ENCODE measurements around the gene PTMS. TPM values are rescaled to one million over a fixed set of nuclear protein-coding genes. Genes with fewer than 3 reads are reported as not detected.
A peak's percentile ranks its signal among the peaks of the same experiment; 100 is the strongest.

Gene PTMS
- total and polyA plus RNA-seq, 2 donors (not counting 1 experiment from before 2014, with no cell fraction given): 63.6 to 312 TPM

DNA sequence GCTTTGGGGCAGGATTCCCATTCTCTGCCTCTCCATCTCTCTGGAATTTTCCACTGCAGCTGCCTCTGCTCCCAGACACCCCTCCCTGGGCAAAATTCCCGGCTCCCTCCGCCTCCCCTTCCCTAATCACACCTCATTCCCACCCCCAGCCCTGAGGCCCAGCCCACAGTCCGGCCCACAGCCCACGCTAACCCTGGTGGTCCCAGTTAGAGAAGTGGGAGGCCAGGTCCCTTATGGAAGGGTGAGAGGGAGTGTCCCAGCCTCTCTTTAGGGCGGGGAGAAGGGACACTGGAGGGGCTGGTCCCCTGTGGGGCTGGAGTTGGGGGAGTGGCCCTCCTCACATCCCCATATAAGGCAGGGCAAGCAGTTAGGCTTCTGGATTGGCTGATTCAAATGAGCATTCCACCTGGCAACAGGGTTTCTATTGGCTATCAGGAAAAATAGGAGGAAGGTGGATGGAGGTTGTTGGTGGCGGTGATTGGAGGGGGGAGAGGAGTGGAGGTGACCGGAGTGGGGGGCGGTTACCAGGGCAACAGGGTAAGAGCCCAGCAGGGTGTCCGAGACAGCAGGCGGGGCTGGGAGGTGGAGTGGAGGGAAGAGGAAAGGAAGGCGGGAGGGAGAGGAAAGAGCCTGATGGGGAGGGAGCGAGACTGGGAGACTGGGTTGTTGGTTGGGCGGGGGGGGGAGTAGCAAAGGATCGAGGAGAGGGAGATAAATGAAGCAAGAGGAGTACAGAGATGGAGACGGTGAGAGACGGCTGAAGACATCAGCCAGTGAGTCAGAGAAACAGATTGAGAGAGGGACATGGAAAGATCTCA, 1.9 kb upstream of the PTMS start:
- peaks cover 13% of the 10 kb centered on the region for H3K4me1 ChIP-seq (ENCODE audit: control insufficient read depth, extremely low read depth, insufficient read depth, low read length)

DNA sequence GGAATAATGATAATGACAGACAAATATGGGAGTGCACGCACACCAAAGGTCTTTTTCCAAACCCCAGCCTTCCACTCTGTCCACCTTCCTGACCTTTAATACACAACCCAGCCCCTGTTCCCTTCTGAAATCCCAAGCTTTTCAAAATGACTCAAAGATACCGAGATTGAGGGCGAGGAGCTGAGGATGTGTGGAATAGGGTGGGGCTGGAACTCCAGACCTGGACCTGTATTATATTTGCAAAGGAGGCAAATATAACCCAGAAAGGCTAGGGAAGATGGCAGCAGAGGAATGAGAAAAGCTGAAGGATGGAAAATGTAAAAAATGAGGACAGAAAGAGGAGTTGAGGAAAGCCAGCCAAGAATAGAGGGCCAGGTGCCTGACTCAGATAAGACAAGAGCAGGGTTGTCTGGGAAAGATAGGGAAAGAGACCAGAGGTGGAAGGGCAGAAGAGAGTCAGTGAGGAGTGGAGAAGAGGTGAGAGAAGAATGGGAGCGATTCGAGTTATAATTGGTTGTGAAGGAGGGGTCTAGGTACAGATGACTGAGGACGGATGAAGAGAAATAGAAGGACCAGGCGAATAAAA, 1.0 kb upstream of the PTMS start:
- Histone ChIP-seq H3K9me3 (ENCODE audit: control insufficient read depth, insufficient read depth, low read depth, low read length) (no peaks in the 10 kb centered on the region), H3K4me2 (ENCODE audit: extremely low read depth, insufficient read depth, low read length) (peak overlapping the region; percentile 69), H2AFZ (ENCODE audit: low read length) (no peak overlapping the region), H3K9ac (ENCODE audit: insufficient read depth, low read length) (no peak overlapping the region), H3K4me1 (ENCODE audit: control insufficient read depth, extremely low read depth, insufficient read depth, low read length) (peaks cover 18% of the 10 kb centered on the region), H3K27ac (ENCODE audit: insufficient read depth, low read length) (peak overlapping the region; percentile 79), H3K27me3 (ENCODE audit: control insufficient read depth, insufficient read depth, low read length) (no peaks in the 10 kb centered on the region), H4K20me1 (ENCODE audit: control insufficient read depth, extremely low read depth, insufficient read depth, low read length) (peaks cover 7% of the 10 kb centered on the region), H3K79me2 (ENCODE audit: control insufficient read depth, insufficient read depth, low read length) (peaks cover 34% of the 10 kb centered on the region), H3K4me3 (replicated peaks in 1 of 4; ENCODE audit: control extremely low read depth in 1 of 4, insufficient read depth in 1 of 4, low read depth in 3 of 4, low read length in 4 of 4) (peak overlapping the region; percentile 13 to 89 (median 43)), H3K36me3 (ENCODE audit: control insufficient read depth, insufficient read depth, low read length) (peaks cover 1% of the 10 kb centered on the region)
- DNase-seq (ENCODE audit: low read depth in 2 of 2): no peak
- TF ChIP-seq EZH2 (IDR thresholded peaks at IDR 0.05; ENCODE audit: low read length, missing control alignments): no peak

More for the DNA sequence above, 1.9 kb upstream of the PTMS start:
- H4K20me1 ChIP-seq (ENCODE audit: control insufficient read depth, extremely low read depth, insufficient read depth, low read length): peaks cover 7% of the 10 kb centered on the region
- no peaks in the 10 kb centered on the region for H3K9me3 ChIP-seq (ENCODE audit: control insufficient read depth, insufficient read depth, low read depth, low read length)
- peaks cover under 1% of the 10 kb centered on the region for H3K36me3 ChIP-seq (ENCODE audit: control insufficient read depth, insufficient read depth, low read length)
- H3K4me3 ChIP-seq (replicated peaks in 1 of 4; ENCODE audit: control extremely low read depth in 1 of 4, insufficient read depth in 1 of 4, low read depth in 3 of 4, low read length in 4 of 4): peak overlapping the region; percentile 13 to 40 (median 25)
- no peak overlapping the region for H2AFZ ChIP-seq (ENCODE audit: low read length)
- H3K4me2 ChIP-seq (ENCODE audit: extremely low read depth, insufficient read depth, low read length): peak overlapping the region; percentile 59
- H3K79me2 ChIP-seq (ENCODE audit: control insufficient read depth, insufficient read depth, low read length): peaks cover 26% of the 10 kb centered on the region
- no peak for TF ChIP-seq EZH2 (IDR thresholded peaks at IDR 0.05; ENCODE audit: low read length, missing control alignments)
- peak; percentile 99 to 100 for DNase-seq (ENCODE audit: low read depth in 2 of 2)
- peak overlapping the region; percentile 79 for H3K27ac ChIP-seq (ENCODE audit: insufficient read depth, low read length)
- peak overlapping the region; percentile 17 for H3K9ac ChIP-seq (ENCODE audit: insufficient read depth, low read length)
- no peaks in the 10 kb centered on the region for H3K27me3 ChIP-seq (ENCODE audit: control insufficient read depth, insufficient read depth, low read length)

DNA sequence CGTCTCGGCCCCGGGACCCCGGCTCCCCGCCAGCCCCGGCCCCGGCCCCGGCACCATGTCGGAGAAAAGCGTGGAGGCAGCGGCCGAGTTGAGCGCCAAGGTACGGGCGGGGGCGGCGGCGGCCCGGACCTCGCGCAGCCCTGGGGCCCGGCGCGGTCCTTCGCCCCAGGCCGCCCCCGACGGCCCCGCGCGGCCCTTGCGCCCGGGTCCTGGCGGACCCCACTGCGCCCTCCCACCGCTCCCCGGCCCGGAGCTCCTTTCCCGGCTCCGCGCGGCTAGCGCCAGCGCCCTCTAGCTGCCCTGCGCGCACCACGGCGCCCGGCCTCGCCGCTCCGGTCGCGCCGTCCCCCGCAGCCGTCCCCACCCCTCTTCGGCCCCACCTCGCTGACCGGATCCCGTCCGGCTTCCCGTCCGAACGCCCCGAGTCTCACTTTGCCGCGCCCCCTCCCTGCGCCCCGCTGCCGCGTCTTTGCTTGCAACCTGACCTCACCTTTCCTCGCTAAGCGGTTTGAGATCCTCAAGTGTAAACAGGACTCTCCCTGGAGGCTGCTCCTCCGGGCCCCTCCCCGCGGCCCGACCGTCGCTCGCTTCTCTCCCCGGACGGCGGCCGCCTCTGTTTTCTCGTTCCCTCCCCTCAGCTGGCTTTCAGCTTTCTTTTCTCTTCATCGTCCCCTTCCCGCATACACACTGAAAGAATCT, 637 bp downstream of the PTMS start:
- peak; percentile 59 to 67 for DNase-seq (ENCODE audit: low read depth in 2 of 2)
- peaks cover 7% of the 10 kb centered on the region for H4K20me1 ChIP-seq (ENCODE audit: control insufficient read depth, extremely low read depth, insufficient read depth, low read length)
- peak overlapping the region; percentile 82 to 93 (median 90) for H3K4me3 ChIP-seq (replicated peaks in 1 of 4; ENCODE audit: control extremely low read depth in 1 of 4, insufficient read depth in 1 of 4, low read depth in 3 of 4, low read length in 4 of 4)
- H3K4me1 ChIP-seq (ENCODE audit: control insufficient read depth, extremely low read depth, insufficient read depth, low read length): peaks cover 25% of the 10 kb centered on the region
- peaks cover 34% of the 10 kb centered on the region for H3K79me2 ChIP-seq (ENCODE audit: control insufficient read depth, insufficient read depth, low read length)
- no peaks in the 10 kb centered on the region for H3K27me3 ChIP-seq (ENCODE audit: control insufficient read depth, insufficient read depth, low read length)
- H2AFZ ChIP-seq (ENCODE audit: low read length): no peak overlapping the region
- TF ChIP-seq, protein P1, sequence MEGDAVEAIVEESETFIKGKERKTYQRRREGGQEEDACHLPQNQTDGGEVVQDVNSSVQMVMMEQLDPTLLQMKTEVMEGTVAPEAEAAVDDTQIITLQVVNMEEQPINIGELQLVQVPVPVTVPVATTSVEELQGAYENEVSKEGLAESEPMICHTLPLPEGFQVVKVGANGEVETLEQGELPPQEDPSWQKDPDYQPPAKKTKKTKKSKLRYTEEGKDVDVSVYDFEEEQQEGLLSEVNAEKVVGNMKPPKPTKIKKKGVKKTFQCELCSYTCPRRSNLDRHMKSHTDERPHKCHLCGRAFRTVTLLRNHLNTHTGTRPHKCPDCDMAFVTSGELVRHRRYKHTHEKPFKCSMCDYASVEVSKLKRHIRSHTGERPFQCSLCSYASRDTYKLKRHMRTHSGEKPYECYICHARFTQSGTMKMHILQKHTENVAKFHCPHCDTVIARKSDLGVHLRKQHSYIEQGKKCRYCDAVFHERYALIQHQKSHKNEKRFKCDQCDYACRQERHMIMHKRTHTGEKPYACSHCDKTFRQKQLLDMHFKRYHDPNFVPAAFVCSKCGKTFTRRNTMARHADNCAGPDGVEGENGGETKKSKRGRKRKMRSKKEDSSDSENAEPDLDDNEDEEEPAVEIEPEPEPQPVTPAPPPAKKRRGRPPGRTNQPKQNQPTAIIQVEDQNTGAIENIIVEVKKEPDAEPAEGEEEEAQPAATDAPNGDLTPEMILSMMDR (conservative IDR thresholded peaks at IDR 0.05 in 1 of 2, IDR thresholded peaks at IDR 0.05 in 1 of 2; ENCODE audit: low read depth in 1 of 2, low read length in 2 of 2): peak; percentile 32 to 59
- no peak for TF ChIP-seq EZH2 (IDR thresholded peaks at IDR 0.05; ENCODE audit: low read length, missing control alignments)
- H3K9me3 ChIP-seq (ENCODE audit: control insufficient read depth, insufficient read depth, low read depth, low read length): no peaks in the 10 kb centered on the region
- H3K4me2 ChIP-seq (ENCODE audit: extremely low read depth, insufficient read depth, low read length): peak overlapping the region; percentile 68
- peak overlapping the region; percentile 73 for H3K9ac ChIP-seq (ENCODE audit: insufficient read depth, low read length)
- H3K27ac ChIP-seq (ENCODE audit: insufficient read depth, low read length): peak overlapping the region; percentile 60
- peaks cover 13% of the 10 kb centered on the region for H3K36me3 ChIP-seq (ENCODE audit: control insufficient read depth, insufficient read depth, low read length)

Data from fibroblast of lung (primary cell).